GM23338 (cell line): Measurements from ENCODE around the gene EYA3. TPM values are rescaled to one million over a fixed set of nuclear protein-coding genes. Genes with fewer than 3 reads are reported as not detected.

ENCODE experiments used
- ATAC-seq: fragments of 200-7000 bp; cut with Tn5 transposase; 3 replicates; pipeline ENCODE4 v1.9.1; 2020
- DNase-seq: peaks from one replicate; pipeline ENCODE4 v3.0.0-alpha.2; 2015; ENCODE audit warnings: low spot score
- H2AFZ ChIP-seq: fragments of 200-600 bp; sonication (generic); 2 replicates; pipeline ENCODE4 v1.8.0; 2016; ENCODE audit warnings: antibody characterized with exemption, mild to moderate bottlenecking, moderate library complexity
- H3F3A ChIP-seq: fragments of 200-600 bp; sonication (generic); replicated peaks from 2 replicates; pipeline ENCODE4 v1.8.0; 2017; ENCODE audit warnings: antibody characterized with exemption, mixed run types, low read depth
- H3K27ac ChIP-seq: fragments of 200-600 bp; sonication (generic); 2 replicates; pipeline ENCODE4 v1.6.1; 2016; ENCODE audit warnings: low read depth
- H3K27me3 ChIP-seq: fragments of 200-600 bp; sonication (generic); 2 replicates; pipeline ENCODE4 v1.8.0; 2016; ENCODE audit warnings: mild to moderate bottlenecking, mixed run types, moderate library complexity; ENCODE audit not compliant: insufficient read depth
- H3K36me3 ChIP-seq: fragments of 200-600 bp; sonication (generic); 2 replicates; pipeline ENCODE4 v1.8.0; 2016; ENCODE audit warnings: mild to moderate bottlenecking; ENCODE audit not compliant: insufficient read depth
- H3K4me1 ChIP-seq: fragments of 200-600 bp; sonication (generic); 2 replicates; pipeline ENCODE4 v1.8.0; 2016; ENCODE audit warnings: mild to moderate bottlenecking, moderate library complexity; ENCODE audit not compliant: insufficient read depth
- H3K4me2 ChIP-seq: fragments of 200-600 bp; sonication (generic); 2 replicates; pipeline ENCODE4 v1.7.1; 2017; ENCODE audit warnings: mixed run types
- H3K4me3 ChIP-seq: fragments of 200-600 bp; sonication (generic); 2 replicates; pipeline ENCODE4 v1.6.1; 2016; ENCODE audit warnings: mixed run types
- H3K79me2 ChIP-seq: fragments of 200-600 bp; sonication (generic); replicated peaks from 2 replicates; pipeline ENCODE4 v1.8.0; 2017; ENCODE audit warnings: mild to moderate bottlenecking; ENCODE audit not compliant: insufficient read depth
- H3K9me2 ChIP-seq: fragments of 200-600 bp; sonication (generic); 2 replicates; pipeline ENCODE4 v1.8.0; 2017; ENCODE audit not compliant: insufficient read depth
- H4K20me1 ChIP-seq: fragments of 200-600 bp; sonication (generic); replicated peaks from 2 replicates; pipeline ENCODE4 v1.8.0; 2017; ENCODE audit warnings: mild to moderate bottlenecking; ENCODE audit not compliant: insufficient read depth
- H3K27ac Mint-ChIP-seq: 2 replicates; pipeline ENCODE4 v1.8.0; 2020; ENCODE audit warnings: inconsistent platforms, mild to moderate bottlenecking, moderate library complexity, mixed read lengths
- H3K27me3 Mint-ChIP-seq: 3 replicates; pipeline ENCODE4 v1.8.0; 2022; ENCODE audit warnings: low read depth, mild to moderate bottlenecking, moderate library complexity, mixed read lengths, inconsistent platforms; ENCODE audit not compliant: insufficient read depth, poor library complexity
- H3K36me3 Mint-ChIP-seq: 3 replicates; pipeline ENCODE4 v1.8.0; 2021; ENCODE audit warnings: low read depth, mild to moderate bottlenecking, inconsistent platforms, moderate library complexity, mixed read lengths
- H3K4me1 Mint-ChIP-seq: 3 replicates; pipeline ENCODE4 v1.8.0; 2020; ENCODE audit warnings: mild to moderate bottlenecking, inconsistent platforms, mixed read lengths
- H3K4me3 Mint-ChIP-seq: 3 replicates; pipeline ENCODE4 v1.8.0; 2021; ENCODE audit warnings: moderate library complexity, mild to moderate bottlenecking, inconsistent platforms, mixed read lengths
- H3K9me3 Mint-ChIP-seq: 3 replicates; pipeline ENCODE4 v1.8.0; 2020; ENCODE audit warnings: moderate library complexity, mild to moderate bottlenecking, inconsistent platforms, mixed read lengths
- CREB1 ChIP-seq: fragments of 250-450 bp; sonication (Bioruptor Pico); IDR thresholded peaks from 2 replicates; pipeline ENCODE4 v1.5.0; 2020; ENCODE audit warnings: low read depth, mild to moderate bottlenecking, moderate library complexity
- EZH2 ChIP-seq: fragments of 200-600 bp; sonication (generic); IDR thresholded peaks from one replicate; pipeline ENCODE4 v1.8.0; 2017; ENCODE audit warnings: antibody characterized with exemption, mild to moderate bottlenecking, low read depth; ENCODE audit not compliant: unreplicated experiment
- EZH2phosphoT487 ChIP-seq: fragments of 200-600 bp; sonication (generic); IDR thresholded peaks from one replicate; pipeline ENCODE4 v1.8.1; 2018; ENCODE audit warnings: antibody characterized with exemption; ENCODE audit not compliant: unreplicated experiment
- NANOG ChIP-seq: IDR thresholded peaks from 2 replicates; pipeline ENCODE4 v1.6.1; 2016; ENCODE audit warnings: antibody characterized with exemption, borderline replicate concordance
- POLR2AphosphoS5 ChIP-seq: IDR thresholded peaks from 2 replicates; pipeline ENCODE4 v1.6.1; 2016; ENCODE audit warnings: antibody characterized with exemption, low read depth
- STAT1 ChIP-seq: IDR thresholded peaks from one replicate; pipeline ENCODE4 v1.6.1; 2016; ENCODE audit warnings: antibody characterized with exemption; ENCODE audit not compliant: unreplicated experiment
- ZNF114 ChIP-seq: fragments of 250-450 bp; sonication (Bioruptor Pico); IDR thresholded peaks from 2 replicates; pipeline ENCODE4 v1.5.0; 2020; ENCODE audit warnings: mild to moderate bottlenecking, moderate library complexity
- ZNF331 ChIP-seq: fragments of 250-450 bp; sonication (Bioruptor Pico); IDR thresholded peaks from 2 replicates; pipeline ENCODE4 v1.5.0; 2020; ENCODE audit warnings: low read depth, mild to moderate bottlenecking, moderate library complexity
- polyA plus RNA-seq: library from polyadenylated mRNA; unstranded; fragments of >200 nt; fragmentation: Nextera tagmentation; extraction: Ambion mirVana; gene quantifications from 2 replicates; pipeline ENCODE4 v1.2.1, GENCODE V29; 2016
- total RNA-seq: library from RNA; depleted of rRNA; stranded (reverse); fragments of >200 nt; shearing (Covaris generic); gene quantifications from 2 replicates; pipeline ENCODE4 v1.2.3, GENCODE V29; 2014
- TF ChIP-seq, protein P1 (sequence below): IDR thresholded peaks from 2 replicates; pipeline ENCODE4 v1.6.1; 2016; ENCODE audit warnings: antibody characterized with exemption
- TF ChIP-seq, protein P2 (sequence below): IDR thresholded peaks from one replicate; pipeline ENCODE4 v1.6.1; 2018; ENCODE audit warnings: antibody characterized with exemption; ENCODE audit not compliant: unreplicated experiment
- TF ChIP-seq, protein P3 (sequence below), 2 experiments: fragments of 200-600 bp in 1 of 2; sonication (generic) in 1 of 2; conservative IDR thresholded peaks; 2 replicates each; pipeline versions ENCODE4 v1.5.1 to v1.6.1; 2016 to 2017; ENCODE audit warnings: antibody characterized with exemption in 2 of 2, low read depth in 2 of 2, mild to moderate bottlenecking in 2 of 2, moderate library complexity in 1 of 2
- TF ChIP-seq, protein P4 (sequence below): fragments of 250-450 bp; sonication (Bioruptor Pico); IDR thresholded peaks from 2 replicates; pipeline ENCODE4 v1.5.0; 2020; ENCODE audit warnings: mild to moderate bottlenecking, moderate library complexity

EYA3 gene
- total and polyA plus RNA-seq, 2 experiments from 2014 or later: 12.5 to 33.6 TPM

DNA sequence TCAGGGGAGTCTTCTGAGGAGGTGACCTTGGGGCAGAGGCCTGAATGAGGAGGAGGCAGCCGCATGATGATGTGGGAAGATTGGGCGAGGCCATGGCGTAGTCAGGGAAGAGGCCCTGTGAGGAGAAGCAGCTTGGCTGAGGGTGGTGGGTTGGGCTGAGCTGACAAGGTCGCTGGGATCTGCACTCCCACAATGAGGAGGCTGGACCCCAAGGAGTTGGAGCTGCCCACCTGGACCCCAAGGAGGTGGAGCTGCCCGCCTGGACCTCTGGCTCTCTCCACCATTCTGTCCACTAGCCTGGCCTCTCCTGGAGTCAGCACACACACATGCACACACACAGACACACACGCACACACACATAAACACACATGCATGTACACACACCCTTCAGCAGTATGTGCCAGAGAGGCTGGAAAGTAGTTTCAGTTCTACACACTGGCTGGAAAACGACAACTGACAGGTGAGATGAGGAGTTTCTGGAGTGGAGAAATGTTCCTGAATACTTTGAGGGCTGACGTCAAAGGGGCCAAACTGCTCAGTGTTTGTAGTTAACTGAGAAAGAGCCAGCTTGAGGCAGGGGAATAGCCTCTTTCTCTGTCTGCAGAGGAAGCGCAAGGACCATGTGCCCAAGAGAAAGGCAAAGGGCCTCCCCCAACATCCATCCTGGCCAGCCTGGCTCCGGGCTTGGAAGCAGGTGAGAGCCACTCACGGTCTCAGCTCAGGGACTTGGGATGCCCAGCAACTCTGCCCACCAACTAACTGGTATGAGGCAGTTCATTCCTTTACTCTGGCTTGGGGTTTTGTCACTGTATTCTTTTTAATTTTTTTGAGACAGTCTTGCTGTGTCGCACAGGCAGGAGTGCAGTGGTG is 146.5 kb downstream of the EYA3 start:
- no peak overlapping the region for H3K27ac Mint-ChIP-seq
- no peak overlapping the region for H2AFZ ChIP-seq
- TF ChIP-seq EZH2 (no peak), NANOG (no peak), ZNF331 (CRISPR knock-in tag) (no peak), EZH2phosphoT487 (no peak), ZNF114 (CRISPR knock-in tag) (no peak), POLR2AphosphoS5 (no peak), STAT1 (no peak), CREB1 (no peak)
- TF ChIP-seq, protein P1, sequence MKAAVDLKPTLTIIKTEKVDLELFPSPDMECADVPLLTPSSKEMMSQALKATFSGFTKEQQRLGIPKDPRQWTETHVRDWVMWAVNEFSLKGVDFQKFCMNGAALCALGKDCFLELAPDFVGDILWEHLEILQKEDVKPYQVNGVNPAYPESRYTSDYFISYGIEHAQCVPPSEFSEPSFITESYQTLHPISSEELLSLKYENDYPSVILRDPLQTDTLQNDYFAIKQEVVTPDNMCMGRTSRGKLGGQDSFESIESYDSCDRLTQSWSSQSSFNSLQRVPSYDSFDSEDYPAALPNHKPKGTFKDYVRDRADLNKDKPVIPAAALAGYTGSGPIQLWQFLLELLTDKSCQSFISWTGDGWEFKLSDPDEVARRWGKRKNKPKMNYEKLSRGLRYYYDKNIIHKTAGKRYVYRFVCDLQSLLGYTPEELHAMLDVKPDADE: no peak
- TF ChIP-seq, protein P2, sequence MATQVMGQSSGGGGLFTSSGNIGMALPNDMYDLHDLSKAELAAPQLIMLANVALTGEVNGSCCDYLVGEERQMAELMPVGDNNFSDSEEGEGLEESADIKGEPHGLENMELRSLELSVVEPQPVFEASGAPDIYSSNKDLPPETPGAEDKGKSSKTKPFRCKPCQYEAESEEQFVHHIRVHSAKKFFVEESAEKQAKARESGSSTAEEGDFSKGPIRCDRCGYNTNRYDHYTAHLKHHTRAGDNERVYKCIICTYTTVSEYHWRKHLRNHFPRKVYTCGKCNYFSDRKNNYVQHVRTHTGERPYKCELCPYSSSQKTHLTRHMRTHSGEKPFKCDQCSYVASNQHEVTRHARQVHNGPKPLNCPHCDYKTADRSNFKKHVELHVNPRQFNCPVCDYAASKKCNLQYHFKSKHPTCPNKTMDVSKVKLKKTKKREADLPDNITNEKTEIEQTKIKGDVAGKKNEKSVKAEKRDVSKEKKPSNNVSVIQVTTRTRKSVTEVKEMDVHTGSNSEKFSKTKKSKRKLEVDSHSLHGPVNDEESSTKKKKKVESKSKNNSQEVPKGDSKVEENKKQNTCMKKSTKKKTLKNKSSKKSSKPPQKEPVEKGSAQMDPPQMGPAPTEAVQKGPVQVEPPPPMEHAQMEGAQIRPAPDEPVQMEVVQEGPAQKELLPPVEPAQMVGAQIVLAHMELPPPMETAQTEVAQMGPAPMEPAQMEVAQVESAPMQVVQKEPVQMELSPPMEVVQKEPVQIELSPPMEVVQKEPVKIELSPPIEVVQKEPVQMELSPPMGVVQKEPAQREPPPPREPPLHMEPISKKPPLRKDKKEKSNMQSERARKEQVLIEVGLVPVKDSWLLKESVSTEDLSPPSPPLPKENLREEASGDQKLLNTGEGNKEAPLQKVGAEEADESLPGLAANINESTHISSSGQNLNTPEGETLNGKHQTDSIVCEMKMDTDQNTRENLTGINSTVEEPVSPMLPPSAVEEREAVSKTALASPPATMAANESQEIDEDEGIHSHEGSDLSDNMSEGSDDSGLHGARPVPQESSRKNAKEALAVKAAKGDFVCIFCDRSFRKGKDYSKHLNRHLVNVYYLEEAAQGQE: no peak
- TF ChIP-seq, protein P3, sequence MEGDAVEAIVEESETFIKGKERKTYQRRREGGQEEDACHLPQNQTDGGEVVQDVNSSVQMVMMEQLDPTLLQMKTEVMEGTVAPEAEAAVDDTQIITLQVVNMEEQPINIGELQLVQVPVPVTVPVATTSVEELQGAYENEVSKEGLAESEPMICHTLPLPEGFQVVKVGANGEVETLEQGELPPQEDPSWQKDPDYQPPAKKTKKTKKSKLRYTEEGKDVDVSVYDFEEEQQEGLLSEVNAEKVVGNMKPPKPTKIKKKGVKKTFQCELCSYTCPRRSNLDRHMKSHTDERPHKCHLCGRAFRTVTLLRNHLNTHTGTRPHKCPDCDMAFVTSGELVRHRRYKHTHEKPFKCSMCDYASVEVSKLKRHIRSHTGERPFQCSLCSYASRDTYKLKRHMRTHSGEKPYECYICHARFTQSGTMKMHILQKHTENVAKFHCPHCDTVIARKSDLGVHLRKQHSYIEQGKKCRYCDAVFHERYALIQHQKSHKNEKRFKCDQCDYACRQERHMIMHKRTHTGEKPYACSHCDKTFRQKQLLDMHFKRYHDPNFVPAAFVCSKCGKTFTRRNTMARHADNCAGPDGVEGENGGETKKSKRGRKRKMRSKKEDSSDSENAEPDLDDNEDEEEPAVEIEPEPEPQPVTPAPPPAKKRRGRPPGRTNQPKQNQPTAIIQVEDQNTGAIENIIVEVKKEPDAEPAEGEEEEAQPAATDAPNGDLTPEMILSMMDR (conservative IDR thresholded peaks at IDR 0.05; ENCODE audit: low read depth in 2 of 2): no peak
- TF ChIP-seq, protein P4, sequence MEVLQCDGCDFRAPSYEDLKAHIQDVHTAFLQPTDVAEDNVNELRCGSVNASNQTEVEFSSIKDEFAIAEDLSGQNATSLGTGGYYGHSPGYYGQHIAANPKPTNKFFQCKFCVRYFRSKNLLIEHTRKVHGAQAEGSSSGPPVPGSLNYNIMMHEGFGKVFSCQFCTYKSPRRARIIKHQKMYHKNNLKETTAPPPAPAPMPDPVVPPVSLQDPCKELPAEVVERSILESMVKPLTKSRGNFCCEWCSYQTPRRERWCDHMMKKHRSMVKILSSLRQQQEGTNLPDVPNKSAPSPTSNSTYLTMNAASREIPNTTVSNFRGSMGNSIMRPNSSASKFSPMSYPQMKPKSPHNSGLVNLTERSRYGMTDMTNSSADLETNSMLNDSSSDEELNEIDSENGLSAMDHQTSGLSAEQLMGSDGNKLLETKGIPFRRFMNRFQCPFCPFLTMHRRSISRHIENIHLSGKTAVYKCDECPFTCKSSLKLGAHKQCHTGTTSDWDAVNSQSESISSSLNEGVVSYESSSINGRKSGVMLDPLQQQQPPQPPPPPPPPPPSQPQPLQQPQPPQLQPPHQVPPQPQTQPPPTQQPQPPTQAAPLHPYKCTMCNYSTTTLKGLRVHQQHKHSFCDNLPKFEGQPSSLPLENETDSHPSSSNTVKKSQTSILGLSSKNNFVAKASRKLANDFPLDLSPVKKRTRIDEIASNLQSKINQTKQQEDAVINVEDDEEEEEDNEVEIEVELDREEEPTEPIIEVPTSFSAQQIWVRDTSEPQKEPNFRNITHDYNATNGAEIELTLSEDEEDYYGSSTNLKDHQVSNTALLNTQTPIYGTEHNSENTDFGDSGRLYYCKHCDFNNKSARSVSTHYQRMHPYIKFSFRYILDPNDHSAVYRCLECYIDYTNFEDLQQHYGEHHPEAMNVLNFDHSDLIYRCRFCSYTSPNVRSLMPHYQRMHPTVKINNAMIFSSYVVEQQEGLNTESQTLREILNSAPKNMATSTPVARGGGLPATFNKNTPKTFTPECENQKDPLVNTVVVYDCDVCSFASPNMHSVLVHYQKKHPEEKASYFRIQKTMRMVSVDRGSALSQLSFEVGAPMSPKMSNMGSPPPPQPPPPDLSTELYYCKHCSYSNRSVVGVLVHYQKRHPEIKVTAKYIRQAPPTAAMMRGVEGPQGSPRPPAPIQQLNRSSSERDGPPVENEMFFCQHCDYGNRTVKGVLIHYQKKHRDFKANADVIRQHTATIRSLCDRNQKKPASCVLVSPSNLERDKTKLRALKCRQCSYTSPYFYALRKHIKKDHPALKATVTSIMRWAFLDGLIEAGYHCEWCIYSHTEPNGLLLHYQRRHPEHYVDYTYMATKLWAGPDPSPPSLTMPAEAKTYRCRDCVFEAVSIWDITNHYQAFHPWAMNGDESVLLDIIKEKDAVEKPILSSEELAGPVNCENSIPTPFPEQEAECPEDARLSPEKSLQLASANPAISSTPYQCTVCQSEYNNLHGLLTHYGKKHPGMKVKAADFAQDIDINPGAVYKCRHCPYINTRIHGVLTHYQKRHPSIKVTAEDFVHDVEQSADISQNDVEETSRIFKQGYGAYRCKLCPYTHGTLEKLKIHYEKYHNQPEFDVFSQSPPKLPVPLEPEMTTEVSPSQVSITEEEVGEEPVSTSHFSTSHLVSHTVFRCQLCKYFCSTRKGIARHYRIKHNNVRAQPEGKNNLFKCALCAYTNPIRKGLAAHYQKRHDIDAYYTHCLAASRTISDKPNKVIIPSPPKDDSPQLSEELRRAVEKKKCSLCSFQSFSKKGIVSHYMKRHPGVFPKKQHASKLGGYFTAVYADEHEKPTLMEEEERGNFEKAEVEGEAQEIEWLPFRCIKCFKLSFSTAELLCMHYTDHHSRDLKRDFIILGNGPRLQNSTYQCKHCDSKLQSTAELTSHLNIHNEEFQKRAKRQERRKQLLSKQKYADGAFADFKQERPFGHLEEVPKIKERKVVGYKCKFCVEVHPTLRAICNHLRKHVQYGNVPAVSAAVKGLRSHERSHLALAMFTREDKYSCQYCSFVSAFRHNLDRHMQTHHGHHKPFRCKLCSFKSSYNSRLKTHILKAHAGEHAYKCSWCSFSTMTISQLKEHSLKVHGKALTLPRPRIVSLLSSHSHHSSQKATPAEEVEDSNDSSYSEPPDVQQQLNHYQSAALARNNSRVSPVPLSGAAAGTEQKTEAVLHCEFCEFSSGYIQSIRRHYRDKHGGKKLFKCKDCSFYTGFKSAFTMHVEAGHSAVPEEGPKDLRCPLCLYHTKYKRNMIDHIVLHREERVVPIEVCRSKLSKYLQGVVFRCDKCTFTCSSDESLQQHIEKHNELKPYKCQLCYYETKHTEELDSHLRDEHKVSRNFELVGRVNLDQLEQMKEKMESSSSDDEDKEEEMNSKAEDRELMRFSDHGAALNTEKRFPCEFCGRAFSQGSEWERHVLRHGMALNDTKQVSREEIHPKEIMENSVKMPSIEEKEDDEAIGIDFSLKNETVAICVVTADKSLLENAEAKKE (CRISPR knock-in tag): no peak
- H3K36me3 ChIP-seq: peaks cover 22% of the 10 kb centered on the region; the same call in 1 of the 2 replicates
- H3F3A ChIP-seq: peaks cover 9% of the 10 kb centered on the region; the same call in 1 of the 2 replicates
- peaks cover 23% of the 10 kb centered on the region for H3K4me1 ChIP-seq
- H3K4me1 Mint-ChIP-seq: peaks cover 26% of the 10 kb centered on the region
- no peak for DNase-seq
- no peak overlapping the region for H3K27ac ChIP-seq
- no peaks in the 10 kb centered on the region for H3K9me2 ChIP-seq
- peaks cover 38% of the 10 kb centered on the region for H3K79me2 ChIP-seq
- no peak overlapping the region for H3K4me2 ChIP-seq
- H3K36me3 Mint-ChIP-seq: peaks cover 32% of the 10 kb centered on the region
- H3K27me3 ChIP-seq: no peaks in the 10 kb centered on the region
- H4K20me1 ChIP-seq: peaks cover 6% of the 10 kb centered on the region
- H3K27me3 Mint-ChIP-seq: no peaks in the 10 kb centered on the region
- no peak for ATAC-seq
- no peak overlapping the region for H3K4me3 Mint-ChIP-seq
- no peaks in the 10 kb centered on the region for H3K9me3 Mint-ChIP-seq
- H3K4me3 ChIP-seq: no peak overlapping the region
